SK-N-SH (cell line): Measurements from ENCODE around the gene COLEC11. TPM values are rescaled to one million over a fixed set of nuclear protein-coding genes. Genes with fewer than 3 reads are reported as not detected.

Experiments used
- CTCF ChIA-PET: fragments of 300-600, 350-600 bp; formaldehyde crosslinking; extraction: SDS; loops from one replicate; lab custom pipeline; 2021; lab: Yijun Ruan, JAX
- POLR2A ChIA-PET: fragments of 350-600 bp; sonication (Branson Sonifier 250); formaldehyde crosslinking; extraction: SDS; loops from one replicate; lab custom pipeline; 2020; ENCODE audit warnings: antibody characterized with exemption, inconsistent platforms; lab: Yijun Ruan, JAX
- DNase-seq: peaks from one replicate; pipeline ENCODE4 v3.0.0; 2012
- H2AFZ ChIP-seq: fragments of 200-600 bp; sonication (generic); 2 replicates; pipeline ENCODE4 v1.8.1; 2016; ENCODE audit warnings: antibody characterized with exemption, mild to moderate bottlenecking, low read depth
- H3F3A ChIP-seq: fragments of 200-600 bp; sonication (generic); replicated peaks from 2 replicates; pipeline ENCODE3; 2016; ENCODE audit warnings: antibody characterized with exemption, mild to moderate bottlenecking; ENCODE audit not compliant: insufficient read depth
- H3K27ac ChIP-seq, 2 experiments: fragments of 200-500 bp in 1 of 2; fragments of 200-600 bp in 1 of 2; sonication (Bioruptor generic) in 1 of 2; sonication (generic), shearing (Covaris generic) in 1 of 2; 2 replicates each; pipeline versions ENCODE4 v1.5.1 to v1.6.1; 2014 to 2016; ENCODE audit warnings: low read depth in 2 of 2, inconsistent platforms in 1 of 2, low read length in 1 of 2, mild to moderate bottlenecking in 1 of 2, mixed read lengths in 1 of 2
- H3K27me3 ChIP-seq: fragments of 200-600 bp; sonication (generic), shearing (Covaris generic); 2 replicates; pipeline ENCODE4 v1.6.1; 2016; ENCODE audit warnings: mixed run types; ENCODE audit not compliant: insufficient read depth
- H3K36me3 ChIP-seq, 2 experiments: fragments of 200-500 bp in 1 of 2; fragments of 200-600 bp in 1 of 2; sonication (Bioruptor generic) in 1 of 2; sonication (generic) in 1 of 2; replicated peaks in 1 of 2; 2 replicates each; pipeline versions ENCODE3 to v1.5.1; 2014 to 2016; ENCODE audit warnings: low read length in 1 of 2, mild to moderate bottlenecking in 1 of 2; ENCODE audit not compliant: insufficient read depth in 2 of 2, control insufficient read depth in 1 of 2
- H3K4me1 ChIP-seq, 2 experiments: fragments of 200-500 bp in 1 of 2; fragments of 200-600 bp in 1 of 2; sonication (Bioruptor generic) in 1 of 2; sonication (generic), shearing (Covaris generic) in 1 of 2; 2 replicates each; pipeline versions ENCODE4 v1.5.1 to v1.6.1; 2014 to 2016; ENCODE audit warnings: low read depth in 1 of 2, low read length in 1 of 2, mixed run types in 1 of 2; ENCODE audit not compliant: insufficient read depth in 2 of 2, control insufficient read depth in 1 of 2
- H3K4me2 ChIP-seq: fragments of 200-600 bp; sonication (generic), shearing (Covaris generic); 2 replicates; pipeline ENCODE4 v1.6.1; 2017; ENCODE audit warnings: mixed run types
- H3K4me3 ChIP-seq, 2 experiments: fragments of 200-500 bp in 1 of 2; fragments of 200-600 bp in 1 of 2; sonication (Bioruptor generic) in 1 of 2; sonication (generic), shearing (Covaris generic) in 1 of 2; 2 replicates each; pipeline versions ENCODE4 v1.5.1 to v1.8.1; 2014 to 2016; ENCODE audit warnings: low read depth in 2 of 2, inconsistent platforms in 1 of 2, low read length in 1 of 2, mild to moderate bottlenecking in 1 of 2, mixed read lengths in 1 of 2, moderate library complexity in 1 of 2
- H3K79me2 ChIP-seq: fragments of 200-600 bp; sonication (generic); 2 replicates; pipeline ENCODE4 v1.8.1; 2017; ENCODE audit warnings: mild to moderate bottlenecking; ENCODE audit not compliant: insufficient read depth
- H3K9ac ChIP-seq: fragments of 200-600 bp; sonication (generic); 2 replicates; pipeline ENCODE4 v1.6.1; 2017; ENCODE audit warnings: mixed run types
- H3K9me2 ChIP-seq: fragments of 200-600 bp; sonication (generic); 2 replicates; pipeline ENCODE4 v1.6.1; 2017; ENCODE audit warnings: mixed run types
- H3K9me3 ChIP-seq: fragments of 200-600 bp; sonication (generic); 2 replicates; pipeline ENCODE4 v1.6.1; 2017; ENCODE audit warnings: mixed run types, mild to moderate bottlenecking, moderate library complexity
- H4K20me1 ChIP-seq: fragments of 200-600 bp; sonication (generic); 2 replicates; pipeline ENCODE4 v1.6.1; 2017; ENCODE audit warnings: mild to moderate bottlenecking, mixed run types; ENCODE audit not compliant: insufficient read depth
- CHD2 ChIP-seq: fragments of 150-350 bp; IDR thresholded peaks from 2 replicates; pipeline ENCODE4 v1.6.1; 2018; ENCODE audit warnings: low read length; ENCODE audit not compliant: partially characterized antibody
- CTCF ChIP-seq: fragments of 200-600 bp; sonication (generic); IDR thresholded peaks from 2 replicates; pipeline ENCODE4 v1.6.1; 2017; ENCODE audit warnings: antibody characterized with exemption, mild to moderate bottlenecking, moderate library complexity
- ELF1 ChIP-seq: IDR thresholded peaks from 2 replicates; pipeline ENCODE4 v1.4.0; 2012
- EZH2phosphoT487 ChIP-seq: fragments of 200-600 bp; sonication (generic); IDR thresholded peaks from 2 replicates; pipeline ENCODE4 v1.6.1; 2017; ENCODE audit warnings: low read depth, mixed run types, mild to moderate bottlenecking, antibody characterized with exemption, moderate library complexity, borderline replicate concordance
- FOXJ3 ChIP-seq: sonication (generic); formaldehyde crosslinking; IDR thresholded peaks from 2 replicates; pipeline ENCODE4 v1.5.1; 2020; ENCODE audit warnings: mild to moderate bottlenecking, missing genetic modification reagents
- FOXM1 ChIP-seq: IDR thresholded peaks from 2 replicates; pipeline ENCODE4 v1.4.0; 2012; ENCODE audit warnings: low read depth, mild to moderate bottlenecking
- GABPA ChIP-seq: IDR thresholded peaks from 2 replicates; pipeline ENCODE4 v1.4.0; 2012; ENCODE audit warnings: low read depth, mild to moderate bottlenecking
- GATA2 ChIP-seq: sonication (generic); formaldehyde crosslinking; IDR thresholded peaks from 2 replicates; pipeline ENCODE4 v1.5.0; 2020; ENCODE audit warnings: mild to moderate bottlenecking, missing genetic modification reagents
- MXI1 ChIP-seq: IDR thresholded peaks from 2 replicates; pipeline ENCODE4 v1.6.1; 2012; ENCODE audit warnings: mild to moderate bottlenecking, low read depth, low read length, improper control_type of control experiment
- NFIC ChIP-seq: IDR thresholded peaks from 2 replicates; pipeline ENCODE4 v1.4.0; 2012; ENCODE audit warnings: borderline replicate concordance
- RCOR1 ChIP-seq: fragments of 150-350 bp; IDR thresholded peaks from 2 replicates; pipeline ENCODE4 v1.6.1; 2017; ENCODE audit warnings: antibody characterized with exemption, low read length
- REST ChIP-seq: IDR thresholded peaks from 2 replicates; pipeline ENCODE4 v1.6.1; 2012; ENCODE audit warnings: mild to moderate bottlenecking, low read depth, low read length, moderate library complexity
- SIN3A ChIP-seq: IDR thresholded peaks from 2 replicates; pipeline ENCODE4 v1.6.1; 2012; ENCODE audit warnings: low read depth, mild to moderate bottlenecking, low read length, moderate library complexity, borderline replicate concordance
- SMC3 ChIP-seq: IDR thresholded peaks from 2 replicates; pipeline ENCODE4 v1.6.1; 2012; ENCODE audit warnings: low read depth, low read length, improper control_type of control experiment
- TCF12 ChIP-seq: IDR thresholded peaks from 2 replicates; pipeline ENCODE4 v1.4.0; 2012
- WGBS: methylation state at CpG from one replicate; pipeline ENCODE4 v1.1.6; 2017; ENCODE audit warnings: low lambda C conversion rate; 5-methylcytosine and 5-hydroxymethylcytosine counted together
- polyA plus RNA-seq, 3 experiments: library from polyadenylated mRNA; depleted of rRNA; stranded (reverse); fragments of >200 nt; gene quantifications; 2 replicates each; pipeline ENCODE4 v1.2.3, GENCODE V29; 2012
- TF ChIP-seq, protein P1 (sequence below): IDR thresholded peaks from 2 replicates; pipeline ENCODE4 v1.4.0; 2012; ENCODE audit warnings: low read depth

Gene COLEC11
- polyA plus RNA-seq, 1 of the 3 experiments (the other 2 are of a cell fraction) = 8.7 TPM

GRCh38 chr2:3647831-3648651 lies 53.1 kb downstream of the COLEC11 start:
- peaks cover 0 to 2% of the 10 kb centered on the region in 2 experiments for H3K36me3 ChIP-seq
- H2AFZ ChIP-seq = no peak overlapping the region
- 73% methylated on average over 11 of the region's 14 CpGs for WGBS
- no peaks in the 10 kb centered on the region for H3K27me3 ChIP-seq
- CTCF ChIA-PET = no interaction called here
- DNase-seq = no peak
- H3F3A ChIP-seq = no peaks in the 10 kb centered on the region
- no peak overlapping the region for H3K9ac ChIP-seq
- no peak overlapping the region for H3K4me3 ChIP-seq
- TF ChIP-seq SIN3A (no peak), GATA2 (CRISPR knock-in tag) (no peak), CHD2 (no peak), GABPA (no peak), EZH2phosphoT487 (no peak), FOXM1 (no peak), REST (no peak), MXI1 (no peak), RCOR1 (no peak), TCF12 (no peak), NFIC (no peak), FOXJ3 (CRISPR knock-in tag) (no peak)
- POLR2A ChIA-PET = no interaction called here
- H3K27ac ChIP-seq = no peak overlapping the region; a peak in 1 of 4 replicates
- no peak overlapping the region for H3K4me2 ChIP-seq
- H3K79me2 ChIP-seq = no peaks in the 10 kb centered on the region
- no peaks in the 10 kb centered on the region for H3K9me2 ChIP-seq
- H4K20me1 ChIP-seq = no peaks in the 10 kb centered on the region
- peaks cover 0 to 20% of the 10 kb centered on the region in 2 experiments; a peak in 2 of 4 replicates for H3K4me1 ChIP-seq
- no peaks in the 10 kb centered on the region for H3K9me3 ChIP-seq

DNA sequence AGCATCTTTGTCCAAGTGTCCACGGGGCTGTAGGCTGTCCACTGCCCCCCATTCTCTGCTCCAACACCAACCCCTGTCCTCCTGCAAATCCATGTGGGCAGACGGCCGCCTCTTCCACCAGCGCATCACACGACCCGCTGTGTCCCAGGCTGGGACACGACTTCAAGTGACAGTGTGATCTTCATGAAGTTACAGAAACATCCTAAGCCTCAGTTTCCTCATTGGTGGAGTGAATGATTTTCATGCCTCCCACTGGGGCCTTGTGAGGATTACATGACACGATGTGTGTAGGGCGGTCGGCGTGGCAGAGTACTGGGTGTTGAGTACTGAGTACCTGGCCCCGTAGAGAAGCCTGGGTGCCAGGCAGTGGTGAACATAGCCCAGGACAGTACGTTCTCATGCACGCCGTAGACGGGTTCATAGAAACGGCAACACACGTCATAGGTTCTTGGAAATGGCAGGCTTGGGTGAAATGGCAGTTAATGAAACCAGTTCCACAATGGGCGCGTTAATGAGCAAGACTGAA lies 53.8 kb downstream of the COLEC11 start:
- no peaks in the 10 kb centered on the region for H3K27me3 ChIP-seq
- H3K9ac ChIP-seq = no peak overlapping the region
- H3K36me3 ChIP-seq = peaks cover 0 to 2% of the 10 kb centered on the region in 2 experiments
- no peak overlapping the region for H3K4me2 ChIP-seq
- H3K4me1 ChIP-seq = peaks cover 0 to 20% of the 10 kb centered on the region in 2 experiments; a peak in 2 of 4 replicates
- H3K4me3 ChIP-seq = no peak overlapping the region
- WGBS = 93% methylated on average over 19 of the region's 20 CpGs
- no peaks in the 10 kb centered on the region for H3K79me2 ChIP-seq
- no peaks in the 10 kb centered on the region for H3K9me3 ChIP-seq
- H2AFZ ChIP-seq = no peak overlapping the region
- TF ChIP-seq SMC3 (no peak), ELF1 (no peak), MXI1 (no peak), GATA2 (CRISPR knock-in tag) (no peak), SIN3A (no peak), CTCF (no peak)
- TF ChIP-seq, protein P1, sequence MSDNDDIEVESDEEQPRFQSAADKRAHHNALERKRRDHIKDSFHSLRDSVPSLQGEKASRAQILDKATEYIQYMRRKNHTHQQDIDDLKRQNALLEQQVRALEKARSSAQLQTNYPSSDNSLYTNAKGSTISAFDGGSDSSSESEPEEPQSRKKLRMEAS = no peak
- CTCF ChIA-PET = interaction anchor here (1.2 to 4.3 kb wide), 5 partner anchors 10 to 187 kb away, joined by 3 to 43 read pairs (median 38); partner anchors contain the start of genes COLEC11 and RPS7
- POLR2A ChIA-PET = no interaction called here
- H3K27ac ChIP-seq = no peak overlapping the region
- H3F3A ChIP-seq = no peaks in the 10 kb centered on the region
- H4K20me1 ChIP-seq = no peaks in the 10 kb centered on the region
- H3K9me2 ChIP-seq = no peaks in the 10 kb centered on the region
- DNase-seq = no peak
